IMR-90 (cell line): Measurements from ENCODE around the gene FKBP14. TPM values are rescaled to one million over a fixed set of nuclear protein-coding genes. Genes with fewer than 3 reads are reported as not detected.

Source experiments
- ATAC-seq: fragments of 200-7000 bp; cut with Tn5 transposase; 2 replicates; pipeline ENCODE4 v1.9.1; 2020; ENCODE audit warnings: low read depth, mild to moderate bottlenecking, moderate library complexity
- BruUV-seq: library from RNA; stranded (reverse); fragments of 400-500 nt; replicated peaks from 2 replicates; lab custom pipeline; 2021; lab: Mats Ljungman, UMichigan
- CTCF ChIA-PET: fragments of 300-600 bp; formaldehyde crosslinking; extraction: SDS; loops from one replicate; lab custom pipeline; 2021; ENCODE audit warnings: antibody characterized with exemption; lab: Yijun Ruan, JAX
- POLR2A ChIA-PET: fragments of 300-600 bp; sonication (Branson Sonifier 250); formaldehyde crosslinking; loops from one replicate; lab custom pipeline; 2022; ENCODE audit warnings: antibody characterized with exemption; ENCODE audit not compliant: unreplicated experiment; lab: Charles Lee
- DNase-seq: peaks from one replicate; pipeline ENCODE4 v3.0.0; 2013
- H2AFZ ChIP-seq: replicated peaks from 2 replicates; pipeline ENCODE3; 2013; ENCODE audit warnings: low read length, mild to moderate bottlenecking; ENCODE audit not compliant: poor library complexity
- H2AK5ac ChIP-seq: 2 replicates; pipeline ENCODE4 v1.6.1; 2013; ENCODE audit warnings: low read depth, low read length, inconsistent platforms
- H2AK9ac ChIP-seq: replicated peaks from 2 replicates; pipeline ENCODE3; 2013; ENCODE audit warnings: mild to moderate bottlenecking, low read depth, low read length, moderate library complexity; ENCODE audit not compliant: poor library complexity
- H2BK120ac ChIP-seq: 2 replicates; pipeline ENCODE4 v1.6.1; 2013; ENCODE audit warnings: low read depth, low read length, inconsistent platforms
- H2BK15ac ChIP-seq: 3 replicates; pipeline ENCODE4 v1.6.1; 2013; ENCODE audit warnings: low read depth, low read length, inconsistent platforms
- H2BK20ac ChIP-seq: 2 replicates; pipeline ENCODE4 v1.6.1; 2013; ENCODE audit warnings: low read depth, mild to moderate bottlenecking, inconsistent platforms, low read length, moderate library complexity
- H2BK5ac ChIP-seq: 2 replicates; pipeline ENCODE4 v1.6.1; 2013; ENCODE audit warnings: mild to moderate bottlenecking, low read depth, low read length, inconsistent platforms; ENCODE audit not compliant: poor library complexity, severe bottlenecking
- H3K14ac ChIP-seq: replicated peaks from 2 replicates; pipeline ENCODE4 v1.6.1; 2013; ENCODE audit warnings: low read depth, low read length, inconsistent platforms
- H3K18ac ChIP-seq: 2 replicates; pipeline ENCODE4 v1.6.1; 2013; ENCODE audit warnings: low read depth, low read length, control low read depth
- H3K23ac ChIP-seq: 2 replicates; pipeline ENCODE4 v1.6.1; 2013; ENCODE audit warnings: low read depth, low read length, inconsistent platforms
- H3K27ac ChIP-seq: 2 replicates; pipeline ENCODE4 v1.5.1; 2013; ENCODE audit warnings: mild to moderate bottlenecking, control low read depth, low read length; ENCODE audit not compliant: insufficient read depth
- H3K27me3 ChIP-seq: 2 replicates; pipeline ENCODE4 v1.6.1; 2013; ENCODE audit warnings: low read length; ENCODE audit not compliant: control insufficient read depth, insufficient read depth
- H3K36me3 ChIP-seq: 2 replicates; pipeline ENCODE4 v1.6.1; 2013; ENCODE audit warnings: low read length, mixed read lengths; ENCODE audit not compliant: control insufficient read depth, insufficient read depth
- H3K4ac ChIP-seq: 2 replicates; pipeline ENCODE4 v1.6.1; 2013; ENCODE audit warnings: low read depth, low read length, inconsistent platforms
- H3K4me1 ChIP-seq: 2 replicates; pipeline ENCODE4 v1.6.1; 2013; ENCODE audit warnings: low read length, mixed read lengths; ENCODE audit not compliant: control insufficient read depth, insufficient read depth
- H3K4me2 ChIP-seq: 2 replicates; pipeline ENCODE4 v1.6.1; 2013; ENCODE audit warnings: low read depth, mild to moderate bottlenecking, control low read depth, low read length, moderate library complexity
- H3K4me3 ChIP-seq: 2 replicates; pipeline ENCODE4 v1.5.1; 2013; ENCODE audit warnings: low read depth, mild to moderate bottlenecking, control low read depth, low read length, moderate library complexity; ENCODE audit not compliant: insufficient read depth
- H3K56ac ChIP-seq: 2 replicates; pipeline ENCODE4 v1.6.1; 2013; ENCODE audit warnings: low read length, inconsistent platforms; ENCODE audit not compliant: insufficient read depth; ENCODE audit errors: extremely low read depth
- H3K79me1 ChIP-seq, 2 experiments: 2 replicates each; pipeline ENCODE4 v1.6.1; 2013; ENCODE audit warnings: low read length in 2 of 2, inconsistent platforms in 1 of 2, low read depth in 1 of 2
- H3K9ac ChIP-seq: 2 replicates; pipeline ENCODE4 v1.6.1; 2013; ENCODE audit warnings: low read depth, low read length, control low read depth
- H3K9me1 ChIP-seq: 2 replicates; pipeline ENCODE4 v1.6.1; 2013; ENCODE audit warnings: low read length, inconsistent platforms; ENCODE audit not compliant: insufficient read depth
- H3K9me3 ChIP-seq: 2 replicates; pipeline ENCODE4 v1.6.1; 2013; ENCODE audit warnings: low read length; ENCODE audit not compliant: control insufficient read depth, insufficient read depth
- H4K20me1 ChIP-seq: 2 replicates; pipeline ENCODE4 v1.6.1; 2013; ENCODE audit warnings: low read length, inconsistent platforms; ENCODE audit not compliant: insufficient read depth
- H4K5ac ChIP-seq: 2 replicates; pipeline ENCODE4 v1.6.1; 2013; ENCODE audit warnings: mild to moderate bottlenecking, low read depth, low read length, control low read depth
- H4K8ac ChIP-seq, 2 experiments: 2 replicates each; pipeline ENCODE4 v1.6.1; 2013; ENCODE audit warnings: low read depth in 2 of 2, low read length in 2 of 2, control low read depth in 1 of 2, inconsistent platforms in 1 of 2
- H4K91ac ChIP-seq: 2 replicates; pipeline ENCODE4 v1.6.1; 2013; ENCODE audit warnings: low read depth, low read length, inconsistent platforms; ENCODE audit not compliant: insufficient read depth
- CEBPB ChIP-seq: IDR thresholded peaks from 2 replicates; pipeline ENCODE4 v1.6.1; 2012; ENCODE audit warnings: low read depth, low read length, improper control_type of control experiment
- CHD1 ChIP-seq: IDR thresholded peaks from 2 replicates; pipeline ENCODE4 v1.6.1; 2012; ENCODE audit warnings: low read depth, low read length, improper control_type of control experiment
- WGBS, 2 experiments: methylation state at CpG; one replicate each; pipeline versions ENCODE4 v1.1.5 to v1.1.7; 2013; ENCODE audit warnings: missing lambda C conversion rate in 2 of 2; ENCODE audit not compliant: insufficient read length in 1 of 2; ENCODE audit errors: extremely low coverage in 2 of 2; 5-methylcytosine and 5-hydroxymethylcytosine counted together
- dilution Hi-C: fragments of 300-500 bp; cut with HindIII; formaldehyde crosslinking; loops from one replicate; pipeline ENCODE4 v1.14.3; 2018; ENCODE audit warnings: low sequenced_read_pairs; ENCODE audit not compliant: unreplicated experiment
- in situ Hi-C: fragments of 300-500 bp; cut with MboI; formaldehyde crosslinking; loops from 3 replicates; pipeline ENCODE4 v1.14.3; 2019; ENCODE audit warnings: low sequenced_read_pairs, inconsistent platforms, mixed read lengths
- intact Hi-C: fragments of 100-400 bp; cut with micrococcal nuclease; formaldehyde crosslinking; loops from 2 replicates; pipeline ENCODE4 v1.10.0; 2022
- polyA plus RNA-seq, 3 experiments: library from polyadenylated mRNA; depleted of rRNA; stranded (reverse); fragments of >200 nt; gene quantifications; 2 replicates each; pipeline ENCODE4 v1.2.3, GENCODE V29; 2012; ENCODE audit warnings: low replicate concordance in 1 of 3
- total RNA-seq: library from RNA; depleted of rRNA; stranded (reverse); fragments of >200 nt; gene quantifications from 2 replicates; pipeline ENCODE4 v1.2.3, GENCODE V29; 2012

Gene FKBP14
- total and polyA plus RNA-seq, 2 of the 4 experiments (the other 2 are of a cell fraction) = 26.3 to 27.1 TPM

DNA sequence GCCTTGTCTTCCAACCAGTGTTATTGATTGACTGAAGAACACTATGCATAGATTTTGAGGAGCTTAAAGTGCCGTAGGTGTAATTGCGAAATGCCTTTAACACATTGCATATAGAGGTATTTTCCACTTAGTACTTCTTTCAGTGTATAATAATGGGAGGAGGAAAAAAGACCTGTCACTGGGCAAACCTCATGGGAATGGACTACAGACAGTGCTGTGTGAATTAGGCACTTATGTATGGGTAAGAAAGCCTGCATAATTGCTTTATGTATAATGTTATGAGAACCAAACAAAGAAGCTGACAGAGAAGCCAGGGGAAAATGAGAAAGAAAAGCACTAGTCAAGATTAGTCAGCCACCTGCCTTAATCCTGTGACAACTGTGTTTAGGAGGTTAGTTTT lies 24.5 kb downstream of the FKBP14 start:
- no TSS peak for BruUV-seq
- Histone ChIP-seq H4K8ac (no peak overlapping the region), H3K4me3 (no peak overlapping the region), H4K5ac (no peak overlapping the region), H3K4ac (no peak overlapping the region), H3K4me2 (no peak overlapping the region), H3K79me1 (no peaks in the 10 kb centered on the region), H3K18ac (no peak overlapping the region), H2AFZ (no peak overlapping the region), H3K56ac (no peak overlapping the region), H3K4me1 (peaks cover 2% of the 10 kb centered on the region; the same call in 1 of the 2 replicates), H2BK15ac (no peak overlapping the region; the same call in 2 of the 3 replicates), H3K9ac (no peak overlapping the region), H2AK5ac (no peak overlapping the region), H3K27ac (no peak overlapping the region), H2BK120ac (no peak overlapping the region), H4K20me1 (no peaks in the 10 kb centered on the region), H3K14ac (no peak overlapping the region), H2BK5ac (no peak overlapping the region), H3K27me3 (no peaks in the 10 kb centered on the region), H3K23ac (no peak overlapping the region), H3K9me3 (no peaks in the 10 kb centered on the region), H3K36me3 (no peaks in the 10 kb centered on the region), H2AK9ac (no peak overlapping the region), H3K9me1 (no peaks in the 10 kb centered on the region), H2BK20ac (no peak overlapping the region), H4K91ac (no peak overlapping the region)
- ATAC-seq (no peak), DNase-seq (no peak)
- intact Hi-C loops = no loop called here
- TF ChIP-seq CEBPB = peak; percentile 86
- no peak for TF ChIP-seq CHD1
- WGBS, 2 experiments = no CpG with 5 or more reads among the region's 2 CpGs
- ChIA-PET POLR2A (no interaction called here), CTCF (interaction anchor here (0.7 kb wide), 1 partner anchor 1646 kb away, joined by 5 read pairs; no protein-coding TSS in a partner anchor)
- in situ Hi-C loops = no loop called here
- dilution Hi-C loops = no loop called here
